Natural killer cell (primary cell): ENCODE data around the gene CLECL1. TPM values are rescaled to one million over a fixed set of nuclear protein-coding genes. Genes with fewer than 3 reads are reported as not detected.

Experiments
- ATAC-seq, 3 donors: fragments of 150-1000 bp in 2 of 3; fragments of 200-7000 bp in 1 of 3; cut with Tn5 transposase; 1 replicate in 1 of 3; 2 replicates in 2 of 3; pipeline ENCODE4 v1.10.0; 2021; ENCODE audit warnings: mild to moderate bottlenecking in 2 of 3, moderate library complexity in 2 of 3
- DNase-seq, 2 donors: peaks; one replicate each; pipeline versions ENCODE4 v3.0.0 to v3.0.0-alpha.2; 2013 to 2021; ENCODE audit warnings: mixed read lengths in 1 of 2
- H3K27ac ChIP-seq: one replicate; pipeline ENCODE4 v1.5.1; 2013; ENCODE audit warnings: mild to moderate bottlenecking, low read length
- H3K27me3 ChIP-seq: one replicate; pipeline ENCODE4 v1.6.1; 2013; ENCODE audit warnings: low read length; ENCODE audit not compliant: control insufficient read depth, insufficient read depth
- H3K36me3 ChIP-seq: one replicate; pipeline ENCODE4 v1.6.1; 2013; ENCODE audit warnings: low read length; ENCODE audit not compliant: control insufficient read depth, insufficient read depth
- H3K4me1 ChIP-seq: one replicate; pipeline ENCODE4 v1.6.1; 2013; ENCODE audit warnings: low read length; ENCODE audit not compliant: control insufficient read depth, insufficient read depth
- H3K4me3 ChIP-seq: one replicate; pipeline ENCODE4 v1.5.1; 2013; ENCODE audit warnings: low read length
- H3K9me3 ChIP-seq: one replicate; pipeline ENCODE4 v1.6.1; 2013; ENCODE audit warnings: low read length; ENCODE audit not compliant: control insufficient read depth, insufficient read depth
- H3K27ac Mint-ChIP-seq, 2 donors: one replicate each; pipeline ENCODE4 v1.8.0; 2022; ENCODE audit warnings: mild to moderate bottlenecking in 2 of 2, mixed read lengths in 2 of 2, moderate library complexity in 1 of 2
- H3K27me3 Mint-ChIP-seq, 2 donors: one replicate each; pipeline ENCODE4 v1.8.0; 2022; ENCODE audit warnings: low read depth in 2 of 2, mixed read lengths in 2 of 2
- H3K36me3 Mint-ChIP-seq: one replicate; pipeline ENCODE4 v1.8.0; 2022; ENCODE audit warnings: mixed read lengths
- H3K4me1 Mint-ChIP-seq, 2 donors: one replicate each; pipeline ENCODE4 v1.8.0; 2022; ENCODE audit warnings: mixed read lengths in 2 of 2
- H3K4me3 Mint-ChIP-seq: one replicate; pipeline ENCODE4 v1.8.0; 2022; ENCODE audit warnings: mild to moderate bottlenecking, moderate library complexity, mixed read lengths
- H3K9me3 Mint-ChIP-seq, 2 donors: one replicate each; pipeline ENCODE4 v1.8.0; 2022; ENCODE audit warnings: mixed read lengths in 2 of 2
- WGBS: methylation state at CpG from one replicate; pipeline ENCODE4 v1.1.7; 2013; ENCODE audit warnings: missing lambda C conversion rate; ENCODE audit not compliant: insufficient coverage; 5-methylcytosine and 5-hydroxymethylcytosine counted together
- intact Hi-C: fragments of 100-400 bp; cut with micrococcal nuclease; formaldehyde crosslinking; loops from one replicate; pipeline ENCODE4 v1.14.2; 2022
- total RNA-seq, 4 donors: library from RNA; stranded (reverse); fragments of 120-200 nt in 1 of 4; gene quantifications; one replicate each; pipeline versions ENCODE4 v1.2.3 to v1.2.4, GENCODE V29; 2013 to 2022
- TF ChIP-seq, protein P1 (sequence below): fragments of 200-600 bp; IDR thresholded peaks from one replicate; pipeline ENCODE4 v1.8.0; 2022; ENCODE audit warnings: antibody characterized with exemption

CLECL1 gene
- total RNA-seq, 3 donors from 2014 or later (not counting 1 experiment from before 2014, with no cell fraction given): 0.64 to 1.5 (median 0.72) TPM

DNA sequence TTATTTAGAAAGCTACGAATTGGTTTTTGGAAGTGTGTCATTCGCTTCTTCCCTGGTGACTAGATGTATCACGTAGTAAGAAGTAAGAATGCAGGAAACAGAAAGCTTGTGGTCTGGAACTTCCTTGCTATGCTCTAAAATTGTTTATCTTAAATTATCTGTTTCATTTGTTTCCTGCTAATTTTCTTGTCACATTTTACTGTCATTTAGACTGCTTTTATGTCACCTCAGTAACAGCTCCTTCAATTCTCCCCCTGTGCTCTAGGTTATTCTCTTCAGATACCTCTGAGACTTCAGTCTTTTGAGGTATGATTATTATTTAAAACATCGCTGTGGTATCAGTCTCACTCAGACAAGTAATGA, 28.5 kb upstream of the CLECL1 start:
- Mint-ChIP-seq H3K4me1 (peaks cover 73 to 78% of the 10 kb centered on the region in 2 donors), H3K36me3 (peaks cover 19% of the 10 kb centered on the region), H3K4me3 (peak overlapping the region; percentile 99), H3K9me3 (no peaks in the 10 kb centered on the region), H3K27ac (peak overlapping the region; percentile 93 to 100), H3K27me3 (no peaks in the 10 kb centered on the region)
- Histone ChIP-seq H3K4me1 (peaks cover 28% of the 10 kb centered on the region), H3K4me3 (peak overlapping the region; percentile 55), H3K36me3 (peaks cover 6% of the 10 kb centered on the region), H3K27ac (peak overlapping the region; percentile 100), H3K27me3 (no peaks in the 10 kb centered on the region), H3K9me3 (no peaks in the 10 kb centered on the region)
- TF ChIP-seq, protein P1, sequence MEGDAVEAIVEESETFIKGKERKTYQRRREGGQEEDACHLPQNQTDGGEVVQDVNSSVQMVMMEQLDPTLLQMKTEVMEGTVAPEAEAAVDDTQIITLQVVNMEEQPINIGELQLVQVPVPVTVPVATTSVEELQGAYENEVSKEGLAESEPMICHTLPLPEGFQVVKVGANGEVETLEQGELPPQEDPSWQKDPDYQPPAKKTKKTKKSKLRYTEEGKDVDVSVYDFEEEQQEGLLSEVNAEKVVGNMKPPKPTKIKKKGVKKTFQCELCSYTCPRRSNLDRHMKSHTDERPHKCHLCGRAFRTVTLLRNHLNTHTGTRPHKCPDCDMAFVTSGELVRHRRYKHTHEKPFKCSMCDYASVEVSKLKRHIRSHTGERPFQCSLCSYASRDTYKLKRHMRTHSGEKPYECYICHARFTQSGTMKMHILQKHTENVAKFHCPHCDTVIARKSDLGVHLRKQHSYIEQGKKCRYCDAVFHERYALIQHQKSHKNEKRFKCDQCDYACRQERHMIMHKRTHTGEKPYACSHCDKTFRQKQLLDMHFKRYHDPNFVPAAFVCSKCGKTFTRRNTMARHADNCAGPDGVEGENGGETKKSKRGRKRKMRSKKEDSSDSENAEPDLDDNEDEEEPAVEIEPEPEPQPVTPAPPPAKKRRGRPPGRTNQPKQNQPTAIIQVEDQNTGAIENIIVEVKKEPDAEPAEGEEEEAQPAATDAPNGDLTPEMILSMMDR: no peak
- DNase-seq (peak in 1 of 2 donors; percentile 86), ATAC-seq (peak; percentile 18 to 43 (median 26))
- WGBS: 7% methylated on average over 4 of the region's 4 CpGs
- intact Hi-C loops: loop anchor here (1.0 kb wide), 1 partner anchor 108 kb away; the partner anchor contains the start of gene CLEC2B

DNA sequence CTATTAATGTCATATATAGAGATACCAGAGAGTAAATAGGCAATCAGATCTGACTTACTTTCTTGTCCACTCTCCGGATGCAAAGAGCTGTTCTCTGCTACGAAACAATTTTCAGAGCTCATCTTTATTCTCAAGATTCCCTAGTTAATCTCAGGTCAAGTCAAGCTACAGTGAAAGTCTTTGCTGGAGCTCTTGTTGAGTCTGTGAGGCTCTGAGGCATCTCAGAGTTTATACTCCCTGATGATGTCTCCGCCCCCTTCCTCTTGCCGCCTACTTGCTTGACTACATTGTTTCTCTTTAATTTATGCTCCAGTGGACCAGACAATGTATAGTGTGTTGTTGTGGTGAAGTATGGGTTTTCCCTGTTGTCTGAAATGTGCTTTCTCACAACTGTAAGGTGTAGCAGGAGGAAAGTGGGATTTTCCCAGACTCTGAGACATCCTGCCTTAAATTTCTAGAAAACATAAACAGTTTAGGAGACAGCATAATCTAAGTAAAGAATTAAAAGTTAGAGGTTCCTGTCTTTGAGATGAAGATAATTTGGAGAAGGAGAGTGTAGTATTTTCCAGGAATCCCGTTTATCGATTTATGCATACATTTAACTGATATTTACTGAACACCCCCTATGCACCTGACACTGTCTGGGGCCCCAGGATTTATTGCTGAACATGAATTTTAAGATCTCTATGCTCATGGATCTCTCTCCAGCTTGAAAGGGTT, 28.0 kb upstream of the CLECL1 start, which contains the start of gene CD69:
Gene CD69, minus strand, starts transcription at position 203 of the 720 bp plus-strand sequence. Its CDS starts 81 bp downstream, at position 122.
- Histone ChIP-seq H3K4me1 (peaks cover 28% of the 10 kb centered on the region), H3K9me3 (no peaks in the 10 kb centered on the region), H3K27me3 (no peaks in the 10 kb centered on the region), H3K36me3 (peaks cover 11% of the 10 kb centered on the region), H3K27ac (peak within 1 kb of the TSS; percentile 100), H3K4me3 (peak within 1 kb of the TSS; percentile 55)
- TF ChIP-seq, protein P1: no peak
- intact Hi-C loops: loop anchor here (1.0 kb wide), 2 partner anchors 68 to 108 kb away; partner anchors contain the start of gene CLEC2B
- DNase-seq (peak; percentile 71 to 96), ATAC-seq (peak; percentile 54 to 80 (median 73))
- H3K27me3 Mint-ChIP-seq: no peaks in the 10 kb centered on the region
- H3K4me1 Mint-ChIP-seq: peaks cover 78 to 84% of the 10 kb centered on the region in 2 donors
- WGBS: 0% methylated on average over 4 of the region's 6 CpGs
- H3K27ac Mint-ChIP-seq: peak within 1 kb of the TSS; percentile 93 to 100
- H3K9me3 Mint-ChIP-seq: no peaks in the 10 kb centered on the region
- H3K36me3 Mint-ChIP-seq: peaks cover 19% of the 10 kb centered on the region
- H3K4me3 Mint-ChIP-seq: peak within 1 kb of the TSS; percentile 99

DNA sequence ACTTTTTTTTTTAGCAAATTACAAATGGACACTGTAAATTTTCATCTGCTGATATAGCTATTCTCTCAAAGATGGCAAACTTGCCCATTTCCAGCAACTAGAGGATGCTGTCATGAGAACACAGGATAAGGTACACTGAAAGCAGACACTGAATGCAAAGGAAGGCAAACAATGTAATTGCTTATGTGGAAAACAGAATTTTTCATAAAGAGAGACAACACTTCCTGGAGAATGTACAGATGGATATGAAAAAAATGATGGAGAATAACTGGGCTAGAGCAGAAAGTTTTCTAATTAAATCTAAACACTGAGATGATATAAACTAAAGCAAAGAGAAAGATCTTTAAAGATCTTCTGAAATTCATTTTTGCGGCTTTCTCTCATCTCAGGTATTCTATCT, 27.2 kb upstream of the CLECL1 start:
- Mint-ChIP-seq H3K4me1 (peaks cover 80 to 85% of the 10 kb centered on the region in 2 donors), H3K36me3 (peaks cover 26% of the 10 kb centered on the region), H3K9me3 (no peaks in the 10 kb centered on the region), H3K27me3 (no peaks in the 10 kb centered on the region), H3K27ac (peak overlapping the region; percentile 93 to 100), H3K4me3 (peak overlapping the region; percentile 99)
- DNase-seq (peak in 1 of 2 donors; percentile 59), ATAC-seq (no peak)
- Histone ChIP-seq H3K9me3 (no peaks in the 10 kb centered on the region), H3K4me3 (peak overlapping the region; percentile 55), H3K27ac (peak overlapping the region; percentile 100), H3K36me3 (peaks cover 19% of the 10 kb centered on the region), H3K27me3 (no peaks in the 10 kb centered on the region), H3K4me1 (peaks cover 25% of the 10 kb centered on the region)
- TF ChIP-seq, protein P1: no peak
- no CpG with 5 or more reads among the region's 1 CpG for WGBS
- intact Hi-C loops: loop anchor here (1.0 kb wide), 1 partner anchor 69 kb away; no protein-coding TSS in a partner anchor
